ENCODE measurements around the gene HMX2.
A peak's percentile ranks its signal among the peaks of the same experiment; 100 is the strongest.

The HMX2 gene

DNA sequence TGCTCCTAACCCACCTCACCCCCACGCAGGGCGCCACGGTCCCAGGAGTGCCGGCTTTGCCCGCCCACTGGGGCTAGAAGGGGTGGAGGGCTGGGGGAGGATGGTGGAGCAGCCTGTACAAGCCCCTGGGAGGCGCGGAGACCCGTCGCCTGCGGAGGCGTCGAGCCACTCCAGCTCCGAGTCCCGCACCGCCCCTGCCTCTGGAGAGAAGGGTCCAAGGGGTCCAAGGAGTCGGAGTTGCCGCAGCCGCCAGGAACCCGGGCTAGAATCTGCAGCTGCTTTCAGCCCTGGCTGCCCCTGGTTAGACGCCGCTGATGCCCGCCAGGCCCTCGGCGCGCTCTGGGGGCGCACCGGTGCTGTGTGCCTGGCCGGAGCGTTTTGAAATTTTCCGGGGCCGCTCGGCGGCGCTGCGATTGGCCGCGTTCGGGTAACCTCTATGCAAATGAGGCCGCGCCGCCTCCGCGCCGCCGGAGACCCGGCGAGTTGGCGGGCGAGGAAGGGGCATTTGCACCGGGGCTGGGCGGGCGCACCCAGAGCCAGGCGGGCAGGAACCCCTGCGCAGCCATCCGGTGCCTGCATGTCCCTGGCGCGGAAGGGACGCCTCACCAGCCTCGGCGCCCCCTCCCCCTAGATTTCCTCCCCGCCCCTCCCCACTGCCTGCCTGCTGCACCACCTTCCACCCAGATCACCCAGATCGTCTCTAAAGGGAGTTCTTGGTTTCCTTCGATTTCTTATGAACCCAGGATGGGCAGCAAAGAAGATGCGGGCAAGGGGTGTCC is at the start of gene HMX2:
Gene HMX2 (plus strand): TSS at position 502 of the 779 bp plus-strand sequence. CDS start 243 bp downstream, at position 745.
- no peak for TF ChIP-seq JUND (IDR thresholded peaks at IDR 0.05; ENCODE audit: low read depth)
- no peak for DNase-seq (ENCODE audit: low read depth in 1 of 2, low spot score in 1 of 2)
- in situ Hi-C loops (cut with HindIII; ENCODE audit: low pct_unique_long_range_greater_than_20kb, low sequenced_read_pairs) = no loop called here

GRCh38 chr10:123100030-123100762 is 47.7 kb upstream of the HMX2 start:
- no peak for DNase-seq (ENCODE audit: low read depth in 1 of 2, low spot score in 1 of 2)
- TF ChIP-seq JUND (IDR thresholded peaks at IDR 0.05; ENCODE audit: low read depth) = no peak
- in situ Hi-C loops (cut with HindIII; ENCODE audit: low pct_unique_long_range_greater_than_20kb, low sequenced_read_pairs) = no loop called here

- TF ChIP-seq JUND (IDR thresholded peaks at IDR 0.05; ENCODE audit: low read depth) = no peak
- in situ Hi-C loops (cut with HindIII; ENCODE audit: low pct_unique_long_range_greater_than_20kb, low sequenced_read_pairs) = no loop called here
- no peak for DNase-seq (ENCODE audit: low read depth in 1 of 2, low spot score in 1 of 2)
Observed at GRCh38 chr10:123101872-123102271, 46.1 kb upstream of the HMX2 start.

DNA sequence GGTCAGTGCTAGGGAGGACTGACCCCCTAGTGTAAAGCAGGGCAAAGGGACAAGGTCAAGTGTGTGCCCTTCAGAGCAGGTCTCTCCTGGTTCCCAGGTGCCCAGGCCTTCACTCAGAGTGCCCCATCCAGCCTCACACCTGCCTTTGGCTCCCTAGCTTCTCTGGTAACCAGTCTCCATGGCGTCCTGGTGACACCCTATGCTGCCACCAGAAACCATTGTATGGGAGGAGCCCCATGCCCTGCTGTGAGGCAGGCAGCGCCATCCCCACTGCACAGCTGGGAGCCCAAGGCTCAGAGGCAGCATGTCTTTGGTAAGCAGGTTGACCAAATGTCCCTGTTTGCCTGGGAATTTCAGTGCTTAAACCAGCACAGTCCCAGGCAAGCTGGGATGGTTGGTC is 45.3 kb upstream of the HMX2 start:
- TF ChIP-seq JUND (IDR thresholded peaks at IDR 0.05; ENCODE audit: low read depth) = no peak
- in situ Hi-C loops (cut with HindIII; ENCODE audit: low pct_unique_long_range_greater_than_20kb, low sequenced_read_pairs) = no loop called here
- no peak for DNase-seq (ENCODE audit: low read depth in 1 of 2, low spot score in 1 of 2)

DNA sequence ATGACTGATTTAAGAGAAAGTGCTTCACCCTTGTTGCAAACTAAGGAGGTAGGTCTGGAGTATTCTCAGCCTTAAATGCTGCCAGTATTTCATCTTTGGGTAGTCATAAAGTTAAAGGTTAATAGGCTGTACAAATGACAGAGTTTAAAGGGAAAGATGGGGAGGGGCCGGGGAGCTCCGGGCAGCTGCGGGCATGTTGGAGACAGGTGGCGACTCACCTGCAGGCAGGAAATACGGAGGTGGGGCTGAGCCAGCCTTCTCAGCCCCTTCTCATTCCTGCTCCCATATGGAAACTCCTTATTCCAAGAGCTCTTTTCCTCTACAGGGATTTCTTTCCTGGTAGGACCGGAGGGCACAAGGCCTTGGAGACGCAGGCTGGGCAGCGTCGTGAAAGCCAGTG is 44.0 kb upstream of the HMX2 start:
- in situ Hi-C loops (cut with HindIII; ENCODE audit: low pct_unique_long_range_greater_than_20kb, low sequenced_read_pairs) = no loop called here
- TF ChIP-seq JUND (IDR thresholded peaks at IDR 0.05; ENCODE audit: low read depth) = no peak
- no peak for DNase-seq (ENCODE audit: low read depth in 1 of 2, low spot score in 1 of 2)

GRCh38 chr10:123109466-123109865 is 38.5 kb upstream of the HMX2 start:
- TF ChIP-seq JUND (IDR thresholded peaks at IDR 0.05; ENCODE audit: low read depth) = no peak
- in situ Hi-C loops (cut with HindIII; ENCODE audit: low pct_unique_long_range_greater_than_20kb, low sequenced_read_pairs) = no loop called here
- DNase-seq (ENCODE audit: low read depth in 1 of 2, low spot score in 1 of 2) = peak in 1 of 2 experiments; percentile 12

DNA sequence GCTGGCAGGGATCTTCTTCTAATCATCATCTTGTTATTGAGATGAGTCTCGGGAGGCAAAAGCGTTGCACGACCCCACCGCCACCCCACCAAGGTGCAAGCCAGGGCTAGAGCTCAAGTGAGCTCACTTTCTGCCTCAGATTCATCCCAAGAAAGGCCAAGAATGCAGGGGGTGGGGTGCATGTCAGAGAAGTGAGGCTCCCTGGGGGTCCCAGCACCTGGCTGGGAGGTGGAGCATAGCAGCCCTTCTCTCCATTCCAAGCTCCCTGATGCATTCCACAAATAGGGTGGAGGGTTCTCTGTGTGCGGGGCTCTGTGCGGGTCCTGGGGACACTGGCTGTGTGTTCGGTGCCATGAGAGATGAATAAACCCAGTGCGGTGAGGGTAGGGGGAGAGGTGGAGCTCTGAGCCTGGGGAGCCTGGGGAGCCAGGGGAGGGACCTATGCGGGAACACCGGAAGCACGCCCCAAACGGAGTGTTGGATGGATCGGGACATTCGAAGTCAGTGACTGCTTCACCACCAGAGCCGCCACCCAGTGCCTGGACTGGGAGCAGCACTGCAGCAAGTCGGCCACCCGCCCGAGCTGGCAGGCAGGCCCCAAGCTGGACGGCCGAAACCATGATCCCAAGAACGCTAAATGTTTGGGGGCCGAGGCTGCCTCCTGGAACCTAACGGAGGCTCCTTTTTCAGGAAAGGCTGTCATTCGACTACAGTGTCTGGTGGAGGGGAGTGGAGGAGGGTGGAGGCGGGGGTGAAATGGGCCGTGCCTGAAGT is 30.1 kb upstream of the HMX2 start:
- DNase-seq (ENCODE audit: low read depth in 1 of 2, low spot score in 1 of 2) = no peak
- no peak for TF ChIP-seq JUND (IDR thresholded peaks at IDR 0.05; ENCODE audit: low read depth)
- in situ Hi-C loops (cut with HindIII; ENCODE audit: low pct_unique_long_range_greater_than_20kb, low sequenced_read_pairs) = no loop called here

DNA sequence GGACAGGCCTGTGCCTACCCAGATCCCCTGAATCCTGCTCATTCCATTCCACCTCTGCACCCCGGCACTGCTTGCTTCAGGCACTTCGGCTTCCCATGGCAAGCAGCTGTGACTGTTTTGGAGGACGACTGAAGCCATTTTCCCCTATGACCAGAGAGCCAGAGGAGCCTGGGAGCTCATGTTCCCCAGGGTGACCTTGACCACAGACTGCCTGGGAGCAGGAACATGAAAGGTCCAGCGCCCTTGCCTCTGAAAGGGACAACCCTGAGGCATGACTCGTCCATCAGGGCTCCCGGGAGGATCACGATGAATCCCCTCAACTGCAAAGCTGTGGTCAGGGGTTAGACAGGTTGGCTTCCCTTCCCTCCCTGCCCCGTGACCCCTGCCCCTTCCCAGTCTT is 28.9 kb upstream of the HMX2 start:
- in situ Hi-C loops (cut with HindIII; ENCODE audit: low pct_unique_long_range_greater_than_20kb, low sequenced_read_pairs) = no loop called here
- no peak for TF ChIP-seq JUND (IDR thresholded peaks at IDR 0.05; ENCODE audit: low read depth)
- DNase-seq (ENCODE audit: low read depth in 1 of 2, low spot score in 1 of 2) = no peak

GRCh38 chr10:123126246-123126645 is 21.7 kb upstream of the HMX2 start:
- no peak for DNase-seq (ENCODE audit: low read depth in 1 of 2, low spot score in 1 of 2)
- TF ChIP-seq JUND (IDR thresholded peaks at IDR 0.05; ENCODE audit: low read depth) = no peak
- in situ Hi-C loops (cut with HindIII; ENCODE audit: low pct_unique_long_range_greater_than_20kb, low sequenced_read_pairs) = no loop called here

DNA sequence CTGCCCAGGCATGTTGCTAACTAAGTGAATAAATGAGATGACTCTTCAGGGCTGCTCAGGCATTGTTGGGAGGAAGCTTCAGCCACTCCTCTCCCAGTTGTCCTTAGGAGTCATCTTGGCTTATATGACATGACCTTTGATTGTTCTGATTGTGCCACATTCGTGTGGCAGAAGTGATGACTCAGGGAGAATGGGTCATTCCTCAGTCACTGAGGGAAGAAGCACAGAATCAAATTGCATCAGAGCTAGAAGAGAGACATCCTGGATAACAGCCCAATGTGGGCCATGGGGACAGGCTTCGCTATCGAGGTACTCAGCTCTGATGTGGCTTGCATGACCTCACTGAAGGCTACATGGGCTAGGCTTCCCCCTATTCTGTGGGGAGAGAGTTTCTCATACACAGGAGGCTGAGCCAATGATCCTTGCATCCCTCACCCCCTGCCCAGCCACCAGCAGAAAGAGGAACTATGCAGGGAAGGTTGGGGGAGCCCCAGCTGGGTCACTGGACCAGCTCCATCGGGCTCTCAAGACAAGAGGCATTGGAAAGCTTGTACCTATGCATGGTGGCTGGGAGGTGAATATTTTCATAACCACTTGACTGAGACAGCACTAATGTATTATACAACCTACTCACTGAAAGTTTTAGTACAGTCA is 18.2 kb upstream of the HMX2 start:
- no peak for TF ChIP-seq JUND (IDR thresholded peaks at IDR 0.05; ENCODE audit: low read depth)
- DNase-seq (ENCODE audit: low read depth in 1 of 2, low spot score in 1 of 2) = no peak
- in situ Hi-C loops (cut with HindIII; ENCODE audit: low pct_unique_long_range_greater_than_20kb, low sequenced_read_pairs) = no loop called here

GRCh38 chr10:123132576-123133477 is 15.1 kb upstream of the HMX2 start:
- DNase-seq (ENCODE audit: low read depth in 1 of 2, low spot score in 1 of 2) = peak; percentile 84 to 97
- in situ Hi-C loops (cut with HindIII; ENCODE audit: low pct_unique_long_range_greater_than_20kb, low sequenced_read_pairs) = no loop called here
- no peak for TF ChIP-seq JUND (IDR thresholded peaks at IDR 0.05; ENCODE audit: low read depth)
